PC-9 (cell line): Measurements from ENCODE around the gene FAM120A.

ENCODE experiments used
- CTCF ChIP-seq: fragments of 200-600 bp; sonication (generic); conservative IDR thresholded peaks from 2 replicates; pipeline ENCODE4 v1.6.1; 2017; ENCODE audit warnings: mixed run types, antibody characterized with exemption, mild to moderate bottlenecking, moderate library complexity
- EZH2 ChIP-seq: fragments of 200-600 bp; sonication (generic); IDR thresholded peaks from 2 replicates; pipeline ENCODE4 v1.8.0; 2017; ENCODE audit warnings: antibody characterized with exemption, low read depth

GRCh38 chr9:93501406-93501805 lies 49.9 kb downstream of the FAM120A start:
- no peak for TF ChIP-seq CTCF
- TF ChIP-seq EZH2, result no peak
